Endothelial cell of umbilical vein (primary cell): ENCODE results near the gene IQCB1.
"Not testable (repeated sequence)": the region's sequence is repeated elsewhere in the genome, so short reads cannot be mapped to it uniquely, and the experiment has no call there.

Experiments used
- CTCF ChIP-seq, 2 donors: IDR thresholded peaks; 1 replicate in 1 of 2; 2 replicates in 1 of 2; pipeline ENCODE4 v1.5.1; 2011; ENCODE audit warnings: low read length in 2 of 2, mild to moderate bottlenecking in 2 of 2, moderate library complexity in 2 of 2, control low read depth in 1 of 2, inconsistent platforms in 1 of 2, low read depth in 1 of 2; ENCODE audit not compliant: insufficient read depth in 1 of 2; ENCODE audit errors: extremely low read depth in 1 of 2
- EZH2 ChIP-seq: IDR thresholded peaks from 2 replicates; pipeline ENCODE4 v1.6.1; 2012; ENCODE audit warnings: borderline replicate concordance, low read depth, mild to moderate bottlenecking, moderate library complexity, low read length, inconsistent platforms; ENCODE audit not compliant: severe bottlenecking
- JUN ChIP-seq: IDR thresholded peaks from 2 replicates; pipeline ENCODE4 v1.6.1; 2011; ENCODE audit warnings: borderline replicate concordance, low read depth; ENCODE audit not compliant: insufficient read length, insufficient read depth
- MAX ChIP-seq: IDR thresholded peaks from 2 replicates; pipeline ENCODE4 v1.6.1; 2011; ENCODE audit not compliant: insufficient read depth, insufficient read length
- POLR2A ChIP-seq: IDR thresholded peaks from 2 replicates; pipeline ENCODE4 v1.6.1; 2012; ENCODE audit warnings: low read depth, mild to moderate bottlenecking, control low read depth, low read length
- POLR2AphosphoS5 ChIP-seq: IDR thresholded peaks from 2 replicates; pipeline ENCODE4 v1.6.1; 2012; ENCODE audit warnings: low read depth, mild to moderate bottlenecking, control low read depth, low read length, moderate library complexity; ENCODE audit not compliant: insufficient read depth

- not testable (repeated sequence) for TF ChIP-seq CTCF (IDR thresholded peaks at IDR 0.05; ENCODE audit: extremely low read depth in 1 of 2, insufficient read depth in 1 of 2, low read depth in 1 of 2, low read length in 2 of 2); POLR2A; MAX; POLR2AphosphoS5; EZH2; JUN
These were observed 52.1 kb downstream of the IQCB1 start for GRCh38 chr3:121782784-121783183.
